ENCODE results near the gene UNKL. TPM values are rescaled to one million over a fixed set of nuclear protein-coding genes. Genes with fewer than 3 reads are reported as not detected.

Gene UNKL
- total RNA-seq, 1 experiment from 2014 or later, result 18.8 TPM

GRCh38 chr16:1367486-1368174 is 46.9 kb downstream of the UNKL start:
- CTCF ChIA-PET, result no interaction called here
- H3F3A ChIP-seq (ENCODE audit: low read length, unreplicated experiment), result no peaks in the 10 kb centered on the region

GRCh38 chr16:1366712-1367299 is 47.7 kb downstream of the UNKL start:
- Histone ChIP-seq H3K79me2 (ENCODE audit: low read length) (peaks cover 19% of the 10 kb centered on the region), H2AFZ (ENCODE audit: low read length) (no peak overlapping the region), H3K27ac (ENCODE audit: low read length) (no peak overlapping the region), H3K9me3 (ENCODE audit: low read length) (no peaks in the 10 kb centered on the region), H4K20me1 (ENCODE audit: low read length) (no peaks in the 10 kb centered on the region), H3K9me2 (replicated peaks; ENCODE audit: low read length) (no peaks in the 10 kb centered on the region), H3K27me3 (ENCODE audit: low read length) (no peaks in the 10 kb centered on the region), H3K4me2 (ENCODE audit: low read length) (no peak overlapping the region), H3K4me1 (ENCODE audit: insufficient read depth, low read length) (no peaks in the 10 kb centered on the region), H3K4me3 (ENCODE audit: low read length) (no peak overlapping the region), H3F3A (ENCODE audit: low read length, unreplicated experiment) (no peaks in the 10 kb centered on the region), H3K36me3 (ENCODE audit: low read depth, low read length) (peaks cover 15% of the 10 kb centered on the region), H3K9ac (ENCODE audit: low read length) (no peak overlapping the region)
- POLR2A ChIA-PET (ENCODE audit: unreplicated experiment), result no interaction called here
- BruUV-seq (replicated peaks), result no TSS peak
- intact Hi-C loops (cut with micrococcal nuclease), result no loop called here
- CTCF ChIA-PET, result no interaction called here
- no peak for ATAC-seq
- TF ChIP-seq EZH2phosphoT487 (IDR thresholded peaks at IDR 0.05; ENCODE audit: borderline replicate concordance, low read length), result no peak
- TF ChIP-seq EZH2 (IDR thresholded peaks at IDR 0.05; ENCODE audit: low read length, unreplicated experiment), result no peak
- TF ChIP-seq CTCF (conservative IDR thresholded peaks at IDR 0.05; ENCODE audit: low read depth, low read length), result no peak
- DNase-seq, result no peak

More at GRCh38 chr16:1367486-1368174, 46.9 kb downstream of the UNKL start:
- no peaks in the 10 kb centered on the region for H4K20me1 ChIP-seq (ENCODE audit: low read length)
- H3K36me3 ChIP-seq (ENCODE audit: low read depth, low read length), result peaks cover 14% of the 10 kb centered on the region
- H3K9me3 ChIP-seq (ENCODE audit: low read length), result no peaks in the 10 kb centered on the region
- no peak overlapping the region for H3K4me3 ChIP-seq (ENCODE audit: low read length)
- POLR2A ChIA-PET (ENCODE audit: unreplicated experiment), result no interaction called here
- TF ChIP-seq EZH2 (IDR thresholded peaks at IDR 0.05; ENCODE audit: low read length, unreplicated experiment), result no peak
- no peak for TF ChIP-seq EZH2phosphoT487 (IDR thresholded peaks at IDR 0.05; ENCODE audit: borderline replicate concordance, low read length)
- no peak for TF ChIP-seq CTCF (conservative IDR thresholded peaks at IDR 0.05; ENCODE audit: low read depth, low read length)
- H3K4me2 ChIP-seq (ENCODE audit: low read length), result no peak overlapping the region
- H2AFZ ChIP-seq (ENCODE audit: low read length), result no peak overlapping the region
- no peak for DNase-seq
- H3K27me3 ChIP-seq (ENCODE audit: low read length), result no peaks in the 10 kb centered on the region
- no peak overlapping the region for H3K9ac ChIP-seq (ENCODE audit: low read length)
- BruUV-seq (replicated peaks), result no TSS peak
- peaks cover 11% of the 10 kb centered on the region for H3K79me2 ChIP-seq (ENCODE audit: low read length)
- H3K27ac ChIP-seq (ENCODE audit: low read length), result no peak overlapping the region
- no peaks in the 10 kb centered on the region for H3K9me2 ChIP-seq (replicated peaks; ENCODE audit: low read length)
- no peak for ATAC-seq
- intact Hi-C loops (cut with micrococcal nuclease), result no loop called here
- H3K4me1 ChIP-seq (ENCODE audit: insufficient read depth, low read length), result no peaks in the 10 kb centered on the region

- no peak overlapping the region for H3K9ac ChIP-seq (ENCODE audit: low read length)
- ATAC-seq, result no peak
- intact Hi-C loops (cut with micrococcal nuclease), result no loop called here
Measured at GRCh38 chr16:1366060-1366711, 48.3 kb downstream of the UNKL start.

More at GRCh38 chr16:1366060-1366711, 48.3 kb downstream of the UNKL start:
- Histone ChIP-seq H2AFZ (ENCODE audit: low read length) (no peak overlapping the region), H3F3A (ENCODE audit: low read length, unreplicated experiment) (no peaks in the 10 kb centered on the region), H3K27ac (ENCODE audit: low read length) (no peak overlapping the region), H3K4me2 (ENCODE audit: low read length) (no peak overlapping the region), H3K4me1 (ENCODE audit: insufficient read depth, low read length) (no peaks in the 10 kb centered on the region), H3K9me2 (replicated peaks; ENCODE audit: low read length) (no peaks in the 10 kb centered on the region), H4K20me1 (ENCODE audit: low read length) (no peaks in the 10 kb centered on the region), H3K9me3 (ENCODE audit: low read length) (no peaks in the 10 kb centered on the region), H3K79me2 (ENCODE audit: low read length) (peaks cover 20% of the 10 kb centered on the region), H3K36me3 (ENCODE audit: low read depth, low read length) (peaks cover 15% of the 10 kb centered on the region), H3K4me3 (ENCODE audit: low read length) (no peak overlapping the region), H3K27me3 (ENCODE audit: low read length) (no peaks in the 10 kb centered on the region)
- DNase-seq, result no peak
- TF ChIP-seq EZH2 (IDR thresholded peaks at IDR 0.05; ENCODE audit: low read length, unreplicated experiment), result no peak
- TF ChIP-seq EZH2phosphoT487 (IDR thresholded peaks at IDR 0.05; ENCODE audit: borderline replicate concordance, low read length), result no peak
- no peak for TF ChIP-seq CTCF (conservative IDR thresholded peaks at IDR 0.05; ENCODE audit: low read depth, low read length)
- POLR2A ChIA-PET (ENCODE audit: unreplicated experiment), result no interaction called here
- CTCF ChIA-PET, result no interaction called here
- no TSS peak for BruUV-seq (replicated peaks)
